ENCODE data around the gene QPCTL.
"Not testable (repeated sequence)": the region's sequence is repeated elsewhere in the genome, so short reads cannot be mapped to it uniquely, and the experiment has no call there.

Gene QPCTL

GRCh38 chr19:45677351-45678230, 14.9 kb upstream of the QPCTL start:
- peak; percentile 84 for DNase-seq

- peak; percentile 83 for DNase-seq
Measured at GRCh38 chr19:45681391-45682015, 11.0 kb upstream of the QPCTL start.

- no peak for DNase-seq
Measured at GRCh38 chr19:45682117-45682516, 10.3 kb upstream of the QPCTL start.

- no peak for DNase-seq
Measured at GRCh38 chr19:45682908-45683307, 9.6 kb upstream of the QPCTL start.

- DNase-seq = not testable (repeated sequence)
Measured at GRCh38 chr19:45685045-45685444, 7.4 kb upstream of the QPCTL start.

GRCh38 chr19:45687599-45687998, 4.9 kb upstream of the QPCTL start:
- DNase-seq = no peak

GRCh38 chr19:45691516-45692186, 815 bp upstream of the QPCTL start, which contains the start of gene SNRPD2:
Gene SNRPD2, minus strand, starts transcription at chr19:45691953. Its CDS starts 65 bp downstream, at chr19:45691888.
- peak; percentile 87 for DNase-seq

- peak; percentile 75 for DNase-seq
Measured at GRCh38 chr19:45693106-45693788, 781 bp downstream of the QPCTL start.

GRCh38 chr19:45701676-45702075, 9.2 kb downstream of the QPCTL start:
- DNase-seq = no peak

- DNase-seq = no peak
Measured at GRCh38 chr19:45705115-45705514, 12.6 kb downstream of the QPCTL start.

GRCh38 chr19:45705710-45706415, 13.4 kb downstream of the QPCTL start:
- no peak for DNase-seq

GRCh38 chr19:45710356-45711130, 18.1 kb downstream of the QPCTL start:
- DNase-seq = no peak

GRCh38 chr19:45711851-45712698, 19.6 kb downstream of the QPCTL start:
- no peak for DNase-seq

GRCh38 chr19:45712699-45713067, 20.2 kb downstream of the QPCTL start:
- DNase-seq = no peak

GRCh38 chr19:45713141-45713540, 20.7 kb downstream of the QPCTL start:
- no peak for DNase-seq

GRCh38 chr19:45715139-45715538, 22.7 kb downstream of the QPCTL start:
- no peak for DNase-seq

GRCh38 chr19:45716359-45717130, 24.1 kb downstream of the QPCTL start:
- peak; percentile 11 for DNase-seq

GRCh38 chr19:45717131-45717982, 24.9 kb downstream of the QPCTL start:
- peak; percentile 96 for DNase-seq

All from activated CD4-positive, alpha-beta T cell treated with anti-CD3 and anti-CD28 coated beads, Interleukin-2, amount 50 U/mL, for 1 hour (primary cell).